ENCODE results near the gene MTMR2.

DNA sequence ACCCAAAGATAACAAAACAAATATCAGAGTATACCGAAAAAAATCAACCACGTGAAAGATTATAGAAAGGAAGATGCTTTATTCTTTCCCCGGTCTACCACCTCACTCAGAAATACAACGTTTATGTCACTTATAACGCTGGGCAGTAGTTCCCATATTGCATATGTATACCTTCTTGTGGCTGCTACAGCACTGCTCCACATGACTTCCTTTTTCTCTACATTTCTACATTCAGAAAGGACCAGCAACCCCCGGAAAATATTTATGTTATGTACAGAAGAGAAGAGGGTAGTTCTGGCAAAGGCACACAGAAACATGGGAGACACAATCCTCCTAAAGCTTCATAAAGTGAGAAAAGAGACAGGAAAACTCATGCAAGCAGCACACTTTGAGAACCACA is 56.8 kb downstream of the MTMR2 start:
- TF ChIP-seq, protein P1, sequence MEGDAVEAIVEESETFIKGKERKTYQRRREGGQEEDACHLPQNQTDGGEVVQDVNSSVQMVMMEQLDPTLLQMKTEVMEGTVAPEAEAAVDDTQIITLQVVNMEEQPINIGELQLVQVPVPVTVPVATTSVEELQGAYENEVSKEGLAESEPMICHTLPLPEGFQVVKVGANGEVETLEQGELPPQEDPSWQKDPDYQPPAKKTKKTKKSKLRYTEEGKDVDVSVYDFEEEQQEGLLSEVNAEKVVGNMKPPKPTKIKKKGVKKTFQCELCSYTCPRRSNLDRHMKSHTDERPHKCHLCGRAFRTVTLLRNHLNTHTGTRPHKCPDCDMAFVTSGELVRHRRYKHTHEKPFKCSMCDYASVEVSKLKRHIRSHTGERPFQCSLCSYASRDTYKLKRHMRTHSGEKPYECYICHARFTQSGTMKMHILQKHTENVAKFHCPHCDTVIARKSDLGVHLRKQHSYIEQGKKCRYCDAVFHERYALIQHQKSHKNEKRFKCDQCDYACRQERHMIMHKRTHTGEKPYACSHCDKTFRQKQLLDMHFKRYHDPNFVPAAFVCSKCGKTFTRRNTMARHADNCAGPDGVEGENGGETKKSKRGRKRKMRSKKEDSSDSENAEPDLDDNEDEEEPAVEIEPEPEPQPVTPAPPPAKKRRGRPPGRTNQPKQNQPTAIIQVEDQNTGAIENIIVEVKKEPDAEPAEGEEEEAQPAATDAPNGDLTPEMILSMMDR (IDR thresholded peaks at IDR 0.05) = no peak
- TF ChIP-seq EZH2 (IDR thresholded peaks at IDR 0.05) = no peak

Data from neural progenitor cell (in vitro differentiated cells).